OCI-LY1 (cell line): ENCODE data around the gene MMP11.

Experiments
- H2AFZ ChIP-seq: fragments of 200-600 bp; sonication (generic), shearing (Covaris generic); 2 replicates; pipeline ENCODE4 v1.6.0; 2014; ENCODE audit warnings: antibody characterized with exemption, mild to moderate bottlenecking, low read length
- H3F3A ChIP-seq: fragments of 200-600 bp; sonication (generic), shearing (Covaris generic); 2 replicates; pipeline ENCODE4 v1.6.0; 2014; ENCODE audit warnings: mild to moderate bottlenecking, antibody characterized with exemption, low read length, moderate library complexity; ENCODE audit not compliant: insufficient read depth
- H3K27ac ChIP-seq: fragments of 200-600 bp; sonication (generic); 2 replicates; pipeline ENCODE4 v1.5.1; 2014; ENCODE audit warnings: low read length, mixed run types, mild to moderate bottlenecking, low read depth; ENCODE audit not compliant: poor library complexity, severe bottlenecking
- H3K27me3 ChIP-seq: fragments of 200-600 bp; sonication (generic); 2 replicates; pipeline ENCODE4 v1.6.0; 2014; ENCODE audit warnings: antibody characterized with exemption, mild to moderate bottlenecking, low read length, moderate library complexity; ENCODE audit not compliant: insufficient read depth
- H3K36me3 ChIP-seq: fragments of 200-600 bp; sonication (generic); 2 replicates; pipeline ENCODE4 v1.6.1; 2014; ENCODE audit warnings: mild to moderate bottlenecking, antibody characterized with exemption, low read length, moderate library complexity, mixed read lengths; ENCODE audit not compliant: insufficient read depth
- H3K4me1 ChIP-seq: fragments of 200-600 bp; sonication (generic); 2 replicates; pipeline ENCODE4 v1.5.1; 2014; ENCODE audit warnings: mild to moderate bottlenecking, low read length, moderate library complexity; ENCODE audit not compliant: insufficient read depth, severe bottlenecking
- H3K4me2 ChIP-seq: fragments of 200-600 bp; sonication (generic), shearing (Covaris generic); 2 replicates; pipeline ENCODE4 v1.6.1; 2014; ENCODE audit warnings: low read length
- H3K4me3 ChIP-seq: fragments of 200-600 bp; sonication (generic); 2 replicates; pipeline ENCODE4 v1.5.1; 2014; ENCODE audit warnings: low read length, low read depth, mild to moderate bottlenecking, mixed read lengths; ENCODE audit not compliant: poor library complexity, severe bottlenecking
- H3K79me2 ChIP-seq: fragments of 200-600 bp; shearing (Covaris generic); 2 replicates; pipeline ENCODE4 v1.6.1; 2016; ENCODE audit warnings: mixed run types, low read length, mixed read lengths; ENCODE audit not compliant: insufficient read depth
- H3K9ac ChIP-seq: fragments of 200-600 bp; sonication (generic), shearing (Covaris generic); 2 replicates; pipeline ENCODE4 v1.6.1; 2014; ENCODE audit warnings: mild to moderate bottlenecking, low read length, mixed read lengths
- H3K9me2 ChIP-seq: fragments of 200-600 bp; sonication (generic), shearing (Covaris generic); 2 replicates; pipeline ENCODE4 v1.6.1; 2014; ENCODE audit warnings: low read depth, mild to moderate bottlenecking, low read length, mixed read lengths
- H3K9me3 ChIP-seq: fragments of 200-600 bp; shearing (Covaris generic); 2 replicates; pipeline ENCODE4 v1.6.1; 2014; ENCODE audit warnings: low read length, mixed read lengths
- H4K20me1 ChIP-seq: fragments of 200-600 bp; sonication (generic), shearing (Covaris generic); 2 replicates; pipeline ENCODE4 v1.6.0; 2016; ENCODE audit warnings: mild to moderate bottlenecking, low read length; ENCODE audit not compliant: insufficient read depth
- EZH2 ChIP-seq: fragments of 200-600 bp; sonication (generic), shearing (Covaris generic); IDR thresholded peaks from 2 replicates; pipeline ENCODE4 v1.8.0; 2017; ENCODE audit warnings: borderline replicate concordance, mixed run types, mild to moderate bottlenecking, antibody characterized with exemption, low read length, moderate library complexity, mixed read lengths
- TF ChIP-seq, protein P1 (sequence below): fragments of 200-600 bp; sonication (generic), shearing (Covaris generic); IDR thresholded peaks from 2 replicates; pipeline ENCODE4 v1.5.1; 2017; ENCODE audit warnings: mild to moderate bottlenecking, antibody characterized with exemption, low read length, moderate library complexity, mixed read lengths

MMP11 gene

DNA sequence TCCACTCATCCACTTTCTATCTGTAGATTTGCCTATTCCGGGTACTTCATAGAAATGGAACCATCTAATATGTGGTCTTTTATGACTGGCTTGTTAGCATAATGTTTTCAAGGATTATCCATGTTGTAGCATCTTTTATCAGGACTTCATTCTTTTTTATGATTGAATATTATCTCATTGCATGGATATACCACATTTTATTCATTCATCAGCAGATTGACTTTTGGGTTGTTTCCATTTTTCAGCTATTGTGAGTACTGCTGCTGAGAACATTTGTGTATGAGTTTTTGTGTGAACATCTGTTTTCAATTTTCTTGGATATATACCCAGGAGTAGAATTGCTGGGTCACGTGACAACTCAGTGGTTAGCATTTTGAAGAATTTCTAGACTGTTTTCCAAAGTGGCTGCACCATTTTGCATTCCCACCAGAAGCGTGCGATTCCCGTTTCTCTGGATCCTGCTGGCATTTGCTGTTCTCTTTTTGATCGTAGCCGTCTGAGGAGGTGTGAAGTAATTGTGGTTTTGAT, 57.3 kb downstream of the MMP11 start:
- Histone ChIP-seq H3K36me3 (peaks cover 96% of the 10 kb centered on the region), H3K4me2 (no peak overlapping the region)

DNA sequence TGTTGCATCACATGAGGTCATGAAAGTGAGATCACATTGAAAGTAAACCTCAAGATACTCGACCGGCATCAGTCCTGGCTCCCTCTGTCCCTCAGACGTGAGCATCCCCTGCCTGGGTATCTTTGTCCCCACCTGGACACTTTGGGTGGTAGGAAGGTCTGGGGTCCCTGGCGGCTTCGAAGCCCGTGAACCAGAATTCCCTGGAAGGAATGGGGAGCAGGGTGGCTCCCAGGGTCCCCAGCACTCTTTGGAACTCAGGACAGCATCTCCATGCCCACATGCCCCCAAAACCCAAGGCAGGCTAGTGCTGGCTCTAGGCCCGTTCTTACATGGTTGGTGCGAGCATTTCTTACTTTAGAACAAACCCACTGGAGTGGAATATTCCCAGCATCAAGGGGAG, 58.6 kb downstream of the MMP11 start:
- Histone ChIP-seq H3K9me2 (no peaks in the 10 kb centered on the region), H2AFZ (no peak overlapping the region), H3K9me3 (no peaks in the 10 kb centered on the region), H3K4me1 (peaks cover 6% of the 10 kb centered on the region), H3K4me3 (no peak overlapping the region), H3K27me3 (no peaks in the 10 kb centered on the region), H3K27ac (no peak overlapping the region), H4K20me1 (no peaks in the 10 kb centered on the region), H3K4me2 (no peak overlapping the region), H3K79me2 (peaks cover 7% of the 10 kb centered on the region; the same call in 1 of the 2 replicates), H3K9ac (no peak overlapping the region), H3F3A (no peaks in the 10 kb centered on the region), H3K36me3 (peaks cover 96% of the 10 kb centered on the region)
- TF ChIP-seq, protein P1, sequence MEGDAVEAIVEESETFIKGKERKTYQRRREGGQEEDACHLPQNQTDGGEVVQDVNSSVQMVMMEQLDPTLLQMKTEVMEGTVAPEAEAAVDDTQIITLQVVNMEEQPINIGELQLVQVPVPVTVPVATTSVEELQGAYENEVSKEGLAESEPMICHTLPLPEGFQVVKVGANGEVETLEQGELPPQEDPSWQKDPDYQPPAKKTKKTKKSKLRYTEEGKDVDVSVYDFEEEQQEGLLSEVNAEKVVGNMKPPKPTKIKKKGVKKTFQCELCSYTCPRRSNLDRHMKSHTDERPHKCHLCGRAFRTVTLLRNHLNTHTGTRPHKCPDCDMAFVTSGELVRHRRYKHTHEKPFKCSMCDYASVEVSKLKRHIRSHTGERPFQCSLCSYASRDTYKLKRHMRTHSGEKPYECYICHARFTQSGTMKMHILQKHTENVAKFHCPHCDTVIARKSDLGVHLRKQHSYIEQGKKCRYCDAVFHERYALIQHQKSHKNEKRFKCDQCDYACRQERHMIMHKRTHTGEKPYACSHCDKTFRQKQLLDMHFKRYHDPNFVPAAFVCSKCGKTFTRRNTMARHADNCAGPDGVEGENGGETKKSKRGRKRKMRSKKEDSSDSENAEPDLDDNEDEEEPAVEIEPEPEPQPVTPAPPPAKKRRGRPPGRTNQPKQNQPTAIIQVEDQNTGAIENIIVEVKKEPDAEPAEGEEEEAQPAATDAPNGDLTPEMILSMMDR = no peak
- TF ChIP-seq EZH2 = no peak

More for the DNA sequence above, 57.3 kb downstream of the MMP11 start:
- H3K9me3 ChIP-seq = no peaks in the 10 kb centered on the region
- H3F3A ChIP-seq = no peaks in the 10 kb centered on the region
- H3K79me2 ChIP-seq = peaks cover 7% of the 10 kb centered on the region; the same call in 1 of the 2 replicates
- no peak for TF ChIP-seq EZH2
- TF ChIP-seq, protein P1 = no peak
- no peaks in the 10 kb centered on the region for H3K27me3 ChIP-seq
- H3K4me1 ChIP-seq = peaks cover 9% of the 10 kb centered on the region
- no peak overlapping the region for H3K27ac ChIP-seq
- H4K20me1 ChIP-seq = no peaks in the 10 kb centered on the region
- H3K4me3 ChIP-seq = no peak overlapping the region
- no peak overlapping the region for H2AFZ ChIP-seq
- no peak overlapping the region for H3K9ac ChIP-seq
- no peaks in the 10 kb centered on the region for H3K9me2 ChIP-seq

DNA sequence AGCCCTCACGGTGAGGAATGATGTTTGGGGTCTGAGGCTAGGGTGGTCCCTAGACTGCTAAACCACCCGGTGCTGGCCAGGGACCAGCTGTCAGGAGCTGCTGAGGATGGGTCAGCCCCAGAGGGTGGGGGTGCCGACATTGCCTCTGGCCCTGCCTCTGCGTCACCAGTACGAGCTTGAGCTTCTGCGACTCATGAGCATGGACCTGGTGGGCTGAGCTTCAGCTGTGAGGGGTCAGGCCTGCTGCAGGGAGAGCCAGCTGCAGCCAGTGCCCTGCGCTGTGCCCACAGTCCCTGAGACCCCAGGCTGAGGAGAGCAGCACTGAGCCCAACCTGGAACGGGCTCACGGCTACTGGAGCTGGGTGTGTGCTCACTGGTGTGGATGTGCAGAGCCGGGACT, 59.1 kb downstream of the MMP11 start:
- Histone ChIP-seq H3K9ac (no peak overlapping the region), H4K20me1 (no peaks in the 10 kb centered on the region), H3F3A (no peaks in the 10 kb centered on the region), H3K27me3 (no peaks in the 10 kb centered on the region), H3K79me2 (peaks cover 7% of the 10 kb centered on the region; the same call in 1 of the 2 replicates), H3K4me1 (peaks cover 11% of the 10 kb centered on the region), H3K4me2 (no peak overlapping the region), H3K27ac (no peak overlapping the region), H3K9me3 (no peaks in the 10 kb centered on the region), H3K4me3 (no peak overlapping the region), H3K36me3 (peaks cover 96% of the 10 kb centered on the region), H2AFZ (no peak overlapping the region), H3K9me2 (no peaks in the 10 kb centered on the region)
- TF ChIP-seq EZH2 = no peak
- TF ChIP-seq, protein P1 = no peak
